Measurements from ENCODE around the gene CA5A. TPM values are rescaled to one million over a fixed set of nuclear protein-coding genes. Genes with fewer than 3 reads are reported as not detected.

CA5A gene
- total and polyA plus RNA-seq, 2 of the 13 experiments (the other 11 are each of a cell fraction or from before 2014, with no cell fraction given), result 66.8 to 106 TPM

GRCh38 chr16:87848676-87849345 lies 87.5 kb downstream of the CA5A start (continued):
- TF ChIP-seq CREB3 (CRISPR knock-in tag; IDR thresholded peaks at IDR 0.05) (no peak), BORCS8-MEF2B (CRISPR knock-in tag; IDR thresholded peaks at IDR 0.05) (0 out of 2 replicates have a peak, but pooled peaks have one; percentile 20), ZNF724P (CRISPR knock-in tag; IDR thresholded peaks at IDR 0.05; ENCODE audit: borderline replicate concordance) (0 out of 2 replicates have a peak, but pooled peaks have one; percentile 8), ZSCAN25 (CRISPR knock-in tag; IDR thresholded peaks at IDR 0.05) (no peak), SRY (CRISPR knock-in tag; IDR thresholded peaks at IDR 0.05) (peak; percentile 45; the same call in 1 of the 2 replicates), MAZ (IDR thresholded peaks at IDR 0.05; ENCODE audit: borderline replicate concordance, low read depth, low read length) (no peak), MAZ (CRISPR knock-in tag; IDR thresholded peaks at IDR 0.05; ENCODE audit: low read depth) (peak; percentile 12; the same call in 1 of the 2 replicates)

- TSS peak; percentile 44 for BruUV-seq (replicated peaks)
- POLR2A ChIA-PET, result interaction anchor here (0.9 to 9.4 kb wide), 16 partner anchors 9 to 82 kb away, joined by 3 to 399 read pairs (median 6); partner anchors contain the start of genes KLHDC4 and SLC7A5
- TF ChIP-seq SSRP1 (CRISPR knock-in tag; IDR thresholded peaks at IDR 0.05), result peak; percentile 12; the same call in 1 of the 2 replicates
- no peak for TF ChIP-seq GRHL1 (CRISPR knock-in tag; conservative IDR thresholded peaks at IDR 0.05)
- peak; percentile 90 for TF ChIP-seq ZBTB37 (CRISPR knock-in tag; IDR thresholded peaks at IDR 0.05)
- TF ChIP-seq TCF12 (IDR thresholded peaks at IDR 0.05), result no peak
- TF ChIP-seq TCF12 (CRISPR knock-in tag; IDR thresholded peaks at IDR 0.05), result peak; percentile 66
- peak; percentile 85; the same call in 1 of the 2 replicates for TF ChIP-seq ZNF792 (CRISPR knock-in tag; IDR thresholded peaks at IDR 0.05)
- peak; percentile 22; the same call in 1 of the 2 replicates for TF ChIP-seq TRAFD1 (CRISPR knock-in tag; IDR thresholded peaks at IDR 0.05; ENCODE audit: borderline replicate concordance)
These were observed 88.3 kb downstream of the CA5A start for GRCh38 chr16:87847785-87848675.

More at GRCh38 chr16:87847785-87848675, 88.3 kb downstream of the CA5A start:
- peak; percentile 98 for FAIRE-seq
- peaks cover 99% of the 10 kb centered on the region for H3K4me1 ChIP-seq (ENCODE audit: insufficient read depth, low read length)
- CTCF ChIA-PET (ENCODE audit: low intra/inter-chr PET ratio, low total read pairs), result interaction anchor here (4.7 to 5.4 kb wide), 2 partner anchors 23 to 70 kb away, joined by 38 to 47 read pairs; no protein-coding TSS in a partner anchor
- peak overlapping the region in 2 of 3 experiments; percentile 2 to 64; a peak in 2 of 6 replicates for H3K4me3 ChIP-seq (replicated peaks in 1 of 3; ENCODE audit: insufficient read depth in 1 of 3, low read depth in 2 of 3, low read length in 3 of 3)
- H3K36me3 ChIP-seq (replicated peaks in 1 of 2; ENCODE audit: control insufficient read depth in 1 of 2, insufficient read depth in 2 of 2, low read length in 2 of 2), result peaks cover 41 to 61% of the 10 kb centered on the region in 2 experiments
- peak; percentile 85 for ATAC-seq
- no peak overlapping the region for H2AFZ ChIP-seq (ENCODE audit: low read length)
- H3K9ac ChIP-seq (ENCODE audit: insufficient read depth, low read depth, low read length), result peak overlapping the region; percentile 79
- no peaks in the 10 kb centered on the region for H3K27me3 ChIP-seq (ENCODE audit: control insufficient read depth in 1 of 2, insufficient read depth in 2 of 2, low read length in 2 of 2)
- in situ Hi-C loops (cut with HindIII; ENCODE audit: extremely low pct_ligation_motif_present, low pct_unique_long_range_greater_than_20kb), result no loop called here
- intact Hi-C loops (cut with micrococcal nuclease; ENCODE audit: unreplicated experiment), result loop anchor here (1.0 to 2.0 kb wide), 3 partner anchors 9 to 69 kb away; no protein-coding TSS in a partner anchor
- peaks cover 8% of the 10 kb centered on the region; the same call in 1 of the 2 replicates for H4K20me1 ChIP-seq (ENCODE audit: insufficient read depth, low read length)
- peak overlapping the region; percentile 98 for H3K27ac ChIP-seq (ENCODE audit: extremely low read length, insufficient read depth, low read length)
- no peaks in the 10 kb centered on the region for H3K9me3 ChIP-seq (ENCODE audit: low read length)
- DNase-seq (ENCODE audit: low spot score), result peak; percentile 99
- H3K79me2 ChIP-seq (ENCODE audit: insufficient read depth, low read length), result peaks cover 80% of the 10 kb centered on the region
- peak overlapping the region; percentile 73 for H3K4me2 ChIP-seq (ENCODE audit: low read depth, low read length)
- 10% methylated on average over 17 of the region's 28 CpGs for WGBS (ENCODE audit: low lambda C conversion rate)
